Nasal cavity respiratory epithelium epithelial cell of viscerocranial mucosa (primary cell): ENCODE measurements around the gene PGD. TPM values are rescaled to one million over a fixed set of nuclear protein-coding genes. Genes with fewer than 3 reads are reported as not detected.

Source experiments
- total RNA-seq: library from RNA; depleted of rRNA; stranded (reverse); fragments of >200 nt; gene quantifications from 2 replicates; pipeline ENCODE4 v1.2.3, GENCODE V29; 2014

The PGD gene
- total RNA-seq, result 127 and 129 TPM in 2 replicates

GRCh38 chr1:10398734-10399443 lies at the start of gene PGD:
PGD (plus strand) TSS chr1:10399064; CDS start chr1:10399118, 54 bp downstream.

GRCh38 chr1:10430216-10431069 lies 31.6 kb downstream of the PGD start, which contains the start of gene CENPS:
CENPS (plus strand) TSS chr1:10430433; CDS start chr1:10430518, 85 bp downstream.

GRCh38 chr1:10449751-10450150 lies 50.9 kb downstream of the PGD start, which contains the start of gene CORT:
CORT (plus strand) TSS chr1:10450031; CDS start chr1:10450224, 193 bp downstream.

Other genes with a start within 250 kb of the PGD start
- 28.7 and 62.6 TPM in 2 replicates for gene KIF1B, start 188.5 kb upstream of the PGD start, total RNA-seq
- gene CENPS, start 31.4 kb downstream of the PGD start, total RNA-seq, result 7.5 and 8.5 TPM in 2 replicates
- gene CORT, start 51.0 kb downstream of the PGD start, total RNA-seq, result 0.14 TPM in 1 of 2 replicates, not detected in the other
- 55.0 and 68.5 TPM in 2 replicates for gene DFFA, start 73.5 kb downstream of the PGD start, total RNA-seq
- 14.7 and 25.2 TPM in 2 replicates for gene PEX14, start 75.9 kb downstream of the PGD start, total RNA-seq